ENCODE measurements around the gene SCTR.

- TF ChIP-seq CTCF (IDR thresholded peaks at IDR 0.05) (no peak), EZH2 (IDR thresholded peaks at IDR 0.05) (no peak), EZH2phosphoT487 (IDR thresholded peaks at IDR 0.05) (no peak)
Measured at GRCh38 chr2:119550346-119550745, 26.1 kb upstream of the SCTR start.
